ENCODE measurements around the gene TM7SF3.

Gene TM7SF3

DNA sequence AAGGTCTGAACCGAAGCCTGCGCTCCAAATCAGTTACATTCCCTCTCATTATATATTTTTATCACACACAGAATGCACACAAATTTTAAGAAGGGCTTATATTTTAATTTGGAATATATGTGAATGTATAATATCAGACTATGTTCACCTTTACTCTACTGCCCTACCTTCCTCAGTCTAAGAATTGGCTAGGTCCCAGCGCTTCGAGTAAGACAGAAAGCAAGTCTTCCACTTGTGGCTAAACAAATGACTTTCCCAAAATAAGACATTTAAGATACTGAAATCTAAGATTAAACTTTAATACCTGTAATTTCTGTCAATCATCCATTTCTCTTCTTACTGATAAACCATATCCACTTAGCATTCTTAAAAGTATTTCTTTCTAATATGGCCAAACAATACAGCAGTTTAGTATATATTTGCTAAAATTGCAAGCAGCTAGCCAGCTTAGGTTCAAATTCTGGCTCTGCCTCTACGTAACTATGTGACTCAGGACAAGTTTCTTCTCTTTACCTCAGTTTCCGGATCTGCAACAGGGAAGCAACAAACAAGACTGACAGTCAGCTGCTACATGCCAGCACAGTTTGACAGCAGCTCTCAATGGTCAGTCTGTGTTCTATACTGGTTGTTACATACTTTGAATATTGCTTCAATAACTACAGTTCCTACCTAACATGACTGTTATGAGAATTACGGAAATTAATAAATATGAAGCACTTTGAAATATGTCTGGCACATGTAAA lies 78.4 kb downstream of the TM7SF3 start:
- peak; percentile 58 for DNase-seq (ENCODE audit: low read depth)
- peak overlapping the region; percentile 86 for H3K4me3 ChIP-seq (ENCODE audit: low read depth, low read length)
- TF ChIP-seq MYC (IDR thresholded peaks at IDR 0.05; ENCODE audit: low read depth, low read length) (no peak), MAX (IDR thresholded peaks at IDR 0.05; ENCODE audit: low read depth, low read length) (no peak), POLR2A (IDR thresholded peaks at IDR 0.05; ENCODE audit: extremely low read depth, insufficient read length) (no peak), CTCF (IDR thresholded peaks at IDR 0.05; ENCODE audit: low read depth, low read length) (no peak)

- no peak overlapping the region for H3K4me3 ChIP-seq (ENCODE audit: low read depth, low read length)
- TF ChIP-seq POLR2A (IDR thresholded peaks at IDR 0.05; ENCODE audit: extremely low read depth, insufficient read length) (no peak), MYC (IDR thresholded peaks at IDR 0.05; ENCODE audit: low read depth, low read length) (no peak), CTCF (IDR thresholded peaks at IDR 0.05; ENCODE audit: low read depth, low read length) (no peak), MAX (IDR thresholded peaks at IDR 0.05; ENCODE audit: low read depth, low read length) (no peak)
- no peak for DNase-seq (ENCODE audit: low read depth)
These were observed 84.6 kb downstream of the TM7SF3 start for GRCh38 chr12:26929590-26929989.

DNA sequence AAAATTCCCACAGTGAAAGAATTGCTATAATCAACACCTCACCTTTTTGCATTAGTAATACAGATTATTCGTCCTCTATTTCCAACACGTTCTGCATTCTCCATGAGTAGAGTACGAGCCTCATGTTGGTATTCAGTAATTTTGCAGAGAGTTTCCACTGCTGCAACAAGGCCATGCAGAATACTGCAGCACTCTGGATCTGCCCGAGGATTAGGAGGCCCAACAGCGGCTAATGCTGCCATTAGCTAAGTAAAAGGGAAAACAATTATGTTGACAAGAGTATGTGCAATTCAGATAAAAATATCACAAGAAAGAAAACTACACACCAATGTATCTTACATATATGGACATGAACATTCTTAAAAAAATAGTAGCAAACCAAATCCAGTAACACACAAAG lies 85.5 kb downstream of the TM7SF3 start:
- TF ChIP-seq CTCF (IDR thresholded peaks at IDR 0.05; ENCODE audit: low read depth, low read length) (no peak), MAX (IDR thresholded peaks at IDR 0.05; ENCODE audit: low read depth, low read length) (no peak), POLR2A (IDR thresholded peaks at IDR 0.05; ENCODE audit: extremely low read depth, insufficient read length) (no peak), MYC (IDR thresholded peaks at IDR 0.05; ENCODE audit: low read depth, low read length) (no peak)
- no peak for DNase-seq (ENCODE audit: low read depth)
- no peak overlapping the region for H3K4me3 ChIP-seq (ENCODE audit: low read depth, low read length)

All from NB4 (cell line).